Measurements from ENCODE around the gene TXLNG. TPM values are rescaled to one million over a fixed set of nuclear protein-coding genes. Genes with fewer than 3 reads are reported as not detected.

TXLNG gene
- total and polyA plus RNA-seq, 2 donors (not counting 1 experiment from before 2014, with no cell fraction given), result 12.5 to 13.1 TPM

GRCh38 chrX:16867947-16868346, 81.7 kb downstream of the TXLNG start:
- Histone ChIP-seq H3K4me3 (ENCODE audit: control extremely low read depth in 1 of 5, extremely low read depth in 1 of 5, insufficient read depth in 1 of 5, low read depth in 2 of 5, low read length in 4 of 5) (no peak overlapping the region), H3K79me2 (ENCODE audit: control insufficient read depth, insufficient read depth, low read length) (peaks cover 49% of the 10 kb centered on the region), H3K27ac (ENCODE audit: low read length in 2 of 2) (no peak overlapping the region), H3K4me2 (replicated peaks; ENCODE audit: low read depth, low read length, poor library complexity, severe bottlenecking) (no peak overlapping the region), H3K4me1 (ENCODE audit: control insufficient read depth in 2 of 2, insufficient read depth in 2 of 2, low read length in 2 of 2) (peaks cover 21 to 28% of the 10 kb centered on the region in 2 donors), H2AFZ (ENCODE audit: insufficient read depth, low read depth, low read length, poor library complexity, severe bottlenecking) (no peak overlapping the region), H3K36me3 (replicated peaks in 1 of 2; ENCODE audit: control extremely low read depth in 1 of 2, control insufficient read depth in 1 of 2, extremely low read depth in 1 of 2, insufficient read depth in 2 of 2, low read length in 1 of 2) (peaks cover 0 to 4% of the 10 kb centered on the region in 2 experiments), H3K27me3 (replicated peaks in 1 of 4; ENCODE audit: control extremely low read depth in 1 of 4, control insufficient read depth in 3 of 4, insufficient read depth in 4 of 4, low read length in 3 of 4) (no peaks in the 10 kb centered on the region), H3K9me3 (ENCODE audit: control extremely low read depth in 1 of 3, control insufficient read depth in 2 of 3, insufficient read depth in 1 of 3, low read length in 2 of 3) (no peaks in the 10 kb centered on the region), H3K9ac (ENCODE audit: low read length) (no peak overlapping the region), H4K20me1 (ENCODE audit: control insufficient read depth, insufficient read depth, low read length, poor library complexity, severe bottlenecking) (peaks cover 16% of the 10 kb centered on the region)
- intact Hi-C loops (cut with micrococcal nuclease), result no loop called here
- ChIA-PET CTCF (interaction anchor here (1.2 to 11.4 kb wide), 3 partner anchors 12 to 42 kb away, joined by 4 to 102 read pairs (median 5); no protein-coding TSS in a partner anchor), POLR2A (no interaction called here)
- Mint-ChIP-seq H3K4me1 (peaks cover 43% of the 10 kb centered on the region), H3K4me3 (peak overlapping the region; percentile 32), H3K27me3 (no peaks in the 10 kb centered on the region), H3K27ac (no peak overlapping the region), H3K9me3 (ENCODE audit: insufficient read depth) (no peaks in the 10 kb centered on the region)
- no peak for TF ChIP-seq EZH2 (IDR thresholded peaks at IDR 0.05; ENCODE audit: borderline replicate concordance, insufficient read depth, low read depth, low read length, poor library complexity, severe bottlenecking)
- no peak for TF ChIP-seq CTCF (IDR thresholded peaks at IDR 0.05)
- ATAC-seq (ENCODE audit: low read depth), result no peak
- no peak for DNase-seq
- no CpG with 5 or more reads among the region's 6 CpGs for WGBS (ENCODE audit: insufficient coverage)

- ChIA-PET POLR2A (no interaction called here), CTCF (interaction anchor here (11.4 kb wide), 1 partner anchor 15 kb away, joined by 102 read pairs; no protein-coding TSS in a partner anchor)
- Histone ChIP-seq H3K4me1 (ENCODE audit: control insufficient read depth in 2 of 2, insufficient read depth in 2 of 2, low read length in 2 of 2) (peaks cover 26 to 30% of the 10 kb centered on the region in 2 donors), H3K27ac (ENCODE audit: low read length in 2 of 2) (peak overlapping the region in 1 of 2 donors; percentile 16), H3K4me2 (replicated peaks; ENCODE audit: low read depth, low read length, poor library complexity, severe bottlenecking) (peak overlapping the region; percentile 89), H2AFZ (ENCODE audit: insufficient read depth, low read depth, low read length, poor library complexity, severe bottlenecking) (peak overlapping the region; percentile 47), H4K20me1 (ENCODE audit: control insufficient read depth, insufficient read depth, low read length, poor library complexity, severe bottlenecking) (peaks cover 9% of the 10 kb centered on the region), H3K79me2 (ENCODE audit: control insufficient read depth, insufficient read depth, low read length) (peaks cover 41% of the 10 kb centered on the region), H3K4me3 (ENCODE audit: control extremely low read depth in 1 of 5, extremely low read depth in 1 of 5, insufficient read depth in 1 of 5, low read depth in 2 of 5, low read length in 4 of 5) (peak overlapping the region; percentile 41 to 94 (median 69)), H3K9me3 (ENCODE audit: control extremely low read depth in 1 of 3, control insufficient read depth in 2 of 3, insufficient read depth in 1 of 3, low read length in 2 of 3) (no peaks in the 10 kb centered on the region), H3K36me3 (replicated peaks in 1 of 2; ENCODE audit: control extremely low read depth in 1 of 2, control insufficient read depth in 1 of 2, extremely low read depth in 1 of 2, insufficient read depth in 2 of 2, low read length in 1 of 2) (no peaks in the 10 kb centered on the region), H3K9ac (ENCODE audit: low read length) (peak overlapping the region; percentile 69), H3K27me3 (replicated peaks in 1 of 4; ENCODE audit: control extremely low read depth in 1 of 4, control insufficient read depth in 3 of 4, insufficient read depth in 4 of 4, low read length in 3 of 4) (peaks cover 0 to 3% (median 0%) of the 10 kb centered on the region in 4 experiments)
- intact Hi-C loops (cut with micrococcal nuclease), result no loop called here
- ATAC-seq (ENCODE audit: low read depth) (no peak), DNase-seq (no peak)
- Mint-ChIP-seq H3K4me3 (peak overlapping the region; percentile 93), H3K9me3 (ENCODE audit: insufficient read depth) (no peaks in the 10 kb centered on the region), H3K4me1 (peaks cover 42% of the 10 kb centered on the region), H3K27ac (peak overlapping the region; percentile 91), H3K27me3 (no peaks in the 10 kb centered on the region)
- WGBS (ENCODE audit: insufficient coverage), result 0% methylated on average over 1 of the region's 7 CpGs
- no peak for TF ChIP-seq EZH2 (IDR thresholded peaks at IDR 0.05; ENCODE audit: borderline replicate concordance, insufficient read depth, low read depth, low read length, poor library complexity, severe bottlenecking)
- no peak for TF ChIP-seq CTCF (IDR thresholded peaks at IDR 0.05)
Measured at GRCh38 chrX:16868920-16869319, 82.7 kb downstream of the TXLNG start.

Measured in B cell (primary cell).